Omental fat pad (tissue), 4 donors: ENCODE results near the gene MPP2. TPM values are rescaled to one million over a fixed set of nuclear protein-coding genes. Genes with fewer than 3 reads are reported as not detected.
"Not testable (repeated sequence)": the region's sequence is repeated elsewhere in the genome, so short reads cannot be mapped to it uniquely, and the experiment has no call there.

Experiments
- ATAC-seq: fragments of 150-250 bp; one replicate; pipeline ENCODE4 v1.9.1; 2016; ENCODE audit warnings: mild to moderate bottlenecking, moderate library complexity; ENCODE audit not compliant: low FRiP score
- DNase-seq: peaks from one replicate; pipeline ENCODE4 v3.0.0-alpha.2; 2019; ENCODE audit warnings: low spot score
- total RNA-seq, 4 donors: library from RNA; depleted of rRNA; stranded (reverse); fragments of >200 nt; gene quantifications; one replicate each; pipeline ENCODE4 v1.1.0, GENCODE V29; 2016
- TF ChIP-seq, protein P1 (sequence below), 3 donors: fragments of 450-650 bp; IDR thresholded peaks; one replicate each; pipeline ENCODE4 v1.5.1; 2016 to 2017; ENCODE audit warnings: antibody characterized with exemption in 3 of 3, mild to moderate bottlenecking in 3 of 3, moderate library complexity in 2 of 3

MPP2 gene
- total RNA-seq, 4 donors from 2014 or later: 1.3 to 4.5 (median 3.2) TPM

- TF ChIP-seq, protein P1, sequence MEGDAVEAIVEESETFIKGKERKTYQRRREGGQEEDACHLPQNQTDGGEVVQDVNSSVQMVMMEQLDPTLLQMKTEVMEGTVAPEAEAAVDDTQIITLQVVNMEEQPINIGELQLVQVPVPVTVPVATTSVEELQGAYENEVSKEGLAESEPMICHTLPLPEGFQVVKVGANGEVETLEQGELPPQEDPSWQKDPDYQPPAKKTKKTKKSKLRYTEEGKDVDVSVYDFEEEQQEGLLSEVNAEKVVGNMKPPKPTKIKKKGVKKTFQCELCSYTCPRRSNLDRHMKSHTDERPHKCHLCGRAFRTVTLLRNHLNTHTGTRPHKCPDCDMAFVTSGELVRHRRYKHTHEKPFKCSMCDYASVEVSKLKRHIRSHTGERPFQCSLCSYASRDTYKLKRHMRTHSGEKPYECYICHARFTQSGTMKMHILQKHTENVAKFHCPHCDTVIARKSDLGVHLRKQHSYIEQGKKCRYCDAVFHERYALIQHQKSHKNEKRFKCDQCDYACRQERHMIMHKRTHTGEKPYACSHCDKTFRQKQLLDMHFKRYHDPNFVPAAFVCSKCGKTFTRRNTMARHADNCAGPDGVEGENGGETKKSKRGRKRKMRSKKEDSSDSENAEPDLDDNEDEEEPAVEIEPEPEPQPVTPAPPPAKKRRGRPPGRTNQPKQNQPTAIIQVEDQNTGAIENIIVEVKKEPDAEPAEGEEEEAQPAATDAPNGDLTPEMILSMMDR (IDR thresholded peaks at IDR 0.05): no peak
- DNase-seq (no peak), ATAC-seq (peak; percentile 15)
Observed at GRCh38 chr17:43845766-43846165, 61.6 kb downstream of the MPP2 start.

DNA sequence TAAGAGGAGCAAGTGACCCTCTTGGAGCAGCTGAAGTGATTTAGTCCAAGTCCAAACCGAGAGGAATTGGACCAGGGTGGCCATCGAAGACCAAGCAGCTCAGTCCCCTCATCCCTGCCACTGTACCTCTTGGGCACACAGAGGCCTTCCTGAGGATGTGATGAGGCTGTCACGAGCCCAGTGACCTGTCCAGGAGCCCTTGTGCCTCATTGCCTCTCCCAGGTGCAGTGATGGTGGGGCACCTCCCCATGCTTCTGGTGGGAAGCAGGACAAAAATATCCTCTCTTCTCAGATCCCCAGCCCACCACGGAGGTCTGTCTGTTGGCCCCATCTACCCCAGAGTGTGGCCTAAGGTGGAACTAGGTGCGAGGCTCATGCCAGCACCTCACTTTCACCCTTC, 63.1 kb downstream of the MPP2 start:
- TF ChIP-seq, protein P1 (IDR thresholded peaks at IDR 0.05): no peak
- ATAC-seq (no peak), DNase-seq (no peak)

- DNase-seq: no peak
- no peak for ATAC-seq
- TF ChIP-seq, protein P1 (IDR thresholded peaks at IDR 0.05): no peak
Observed at GRCh38 chr17:43842975-43843325, 64.4 kb downstream of the MPP2 start.

DNA sequence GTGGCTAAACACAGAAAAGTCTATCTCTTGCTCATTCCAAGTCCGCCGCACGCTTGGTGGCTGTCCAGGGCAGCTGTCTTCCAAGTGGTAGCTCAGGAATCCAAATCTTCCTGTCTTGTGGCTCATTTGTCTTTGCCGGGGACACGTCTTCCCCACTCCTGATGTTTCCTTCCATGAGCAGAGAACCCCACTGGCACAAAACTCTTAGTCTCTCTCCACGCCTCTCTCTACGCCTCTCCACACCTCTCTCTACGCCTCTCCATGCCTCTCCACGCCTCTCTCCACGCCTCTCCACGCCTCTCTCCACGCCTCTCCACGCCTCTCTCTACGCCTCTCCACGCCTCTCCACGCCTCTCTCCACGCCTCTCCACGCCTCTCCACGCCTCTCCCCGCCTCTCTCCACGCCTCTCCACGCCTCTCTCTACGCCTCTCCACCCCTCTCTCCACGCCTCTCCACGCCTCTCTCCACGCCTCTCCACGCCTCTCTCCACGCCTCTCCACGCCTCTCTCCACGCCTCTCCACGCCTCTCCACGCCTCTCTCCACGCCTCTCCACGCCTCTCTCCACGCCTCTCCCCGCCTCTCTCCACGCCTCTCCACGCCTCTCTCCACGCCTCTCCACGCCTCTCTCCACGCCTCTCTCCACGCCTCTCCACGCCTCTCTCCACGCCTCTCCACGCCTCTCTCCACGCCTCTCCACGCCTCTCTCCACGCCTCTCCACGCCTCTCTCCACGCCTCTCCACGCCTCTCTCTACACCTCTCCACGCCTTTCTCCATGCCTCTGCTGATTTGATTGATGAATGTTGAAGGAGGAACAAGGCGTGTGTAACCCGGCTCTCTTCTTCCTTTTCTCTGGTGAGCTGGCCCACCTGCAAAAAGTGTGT, 65.0 kb downstream of the MPP2 start:
- not testable (repeated sequence) for ATAC-seq, DNase-seq

DNA sequence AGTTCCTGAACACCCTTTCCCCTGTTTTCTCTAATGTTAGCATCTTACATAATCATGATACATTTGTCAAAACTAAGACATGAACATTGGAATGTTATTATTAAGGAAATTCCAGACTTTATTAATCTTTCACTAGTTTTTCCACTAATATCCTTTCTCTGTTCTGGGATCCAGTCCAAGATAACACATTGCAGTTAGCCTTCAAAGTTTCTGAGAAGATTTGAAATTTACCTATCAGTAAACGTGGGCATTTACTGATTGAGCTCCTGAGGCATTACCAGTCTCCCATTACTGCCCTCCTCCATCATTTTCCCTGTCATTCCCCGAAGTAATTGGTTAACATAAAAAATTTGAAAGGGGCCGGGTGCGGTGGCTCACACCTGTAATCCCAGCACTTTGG, 66.1 kb downstream of the MPP2 start:
- TF ChIP-seq, protein P1 (IDR thresholded peaks at IDR 0.05): no peak
- ATAC-seq (peak; percentile 14), DNase-seq (no peak)

GRCh38 chr17:43840814-43841213, 66.5 kb downstream of the MPP2 start:
- TF ChIP-seq, protein P1 (IDR thresholded peaks at IDR 0.05): no peak
- DNase-seq (no peak), ATAC-seq (peak; percentile 24)

- TF ChIP-seq, protein P1 (IDR thresholded peaks at IDR 0.05): no peak
- ATAC-seq: no peak
- DNase-seq: no peak
Observed at GRCh38 chr17:43839670-43840108, 67.6 kb downstream of the MPP2 start.
